Gastrocnemius medialis (tissue), 4 donors: Measurements from ENCODE around the gene GPR161.

ENCODE experiments used
- CTCF ChIP-seq, 5 experiments: fragments of 450-650 bp in 3 of 5; fragments of 200-600 bp in 2 of 5; sonication (generic) in 2 of 5; IDR thresholded peaks in 4 of 5; conservative IDR thresholded peaks in 1 of 5; 1 replicate in 4 of 5; 2 replicates in 1 of 5; pipeline ENCODE4 v1.5.1; 2016 to 2019; ENCODE audit warnings: antibody characterized with exemption in 5 of 5, mild to moderate bottlenecking in 3 of 5, moderate library complexity in 3 of 5
- POLR2A ChIP-seq, 2 donors: fragments of 450-650 bp; IDR thresholded peaks; one replicate each; pipeline ENCODE4 v1.6.1; 2017; ENCODE audit warnings: antibody characterized with exemption in 2 of 2, mild to moderate bottlenecking in 2 of 2, moderate library complexity in 2 of 2

- TF ChIP-seq CTCF (IDR thresholded peaks at IDR 0.05 in 4 of 5, conservative IDR thresholded peaks at IDR 0.05 in 1 of 5) (no peak), POLR2A (IDR thresholded peaks at IDR 0.05) (no peak)
Measured at GRCh38 chr1:168150283-168150682, 13.6 kb upstream of the GPR161 start.
